GM12878 (cell line): ENCODE data around the gene STX10. TPM values are rescaled to one million over a fixed set of nuclear protein-coding genes. Genes with fewer than 3 reads are reported as not detected.

Experiments used
- ASH2L ChIP-seq: fragments of 300-600, 200-600 bp; sonication (generic); IDR thresholded peaks from 2 replicates; pipeline ENCODE4 v1.6.1; 2017; ENCODE audit warnings: low read depth, mild to moderate bottlenecking, borderline replicate concordance
- BACH1 ChIP-seq: fragments of 450-650 bp; IDR thresholded peaks from 2 replicates; pipeline ENCODE4 v1.6.1; 2017; ENCODE audit warnings: mild to moderate bottlenecking, borderline replicate concordance
- CBFB ChIP-seq: IDR thresholded peaks from 2 replicates; pipeline ENCODE4 v1.6.1; 2016; ENCODE audit warnings: antibody characterized with exemption, low read depth
- CBX3 ChIP-seq: fragments of 200-600 bp; sonication (generic); IDR thresholded peaks from 2 replicates; pipeline ENCODE4 v1.6.1; 2016; ENCODE audit warnings: low read depth, borderline replicate concordance
- CREB1 ChIP-seq: IDR thresholded peaks from 2 replicates; pipeline ENCODE4 v1.6.1; 2012; ENCODE audit warnings: low read depth, mild to moderate bottlenecking, inconsistent platforms
- EP300 ChIP-seq, 2 experiments: fragments of 150-350 bp in 1 of 2; IDR thresholded peaks; 2 replicates each; pipeline ENCODE4 v1.6.1; 2011 to 2012; ENCODE audit warnings: low read depth in 2 of 2, low read length in 2 of 2, borderline replicate concordance in 1 of 2, improper control_type of control experiment in 1 of 2, inconsistent platforms in 1 of 2; ENCODE audit not compliant: control insufficient read depth in 1 of 2
- EZH2 ChIP-seq: IDR thresholded peaks from 2 replicates; pipeline ENCODE4 v1.6.1; 2012; ENCODE audit warnings: low read depth, mild to moderate bottlenecking, control low read depth, inconsistent platforms, low read length, borderline replicate concordance; ENCODE audit not compliant: control insufficient read depth
- GABPA ChIP-seq: IDR thresholded peaks from 2 replicates; pipeline ENCODE4 v1.6.1; 2014; ENCODE audit warnings: antibody characterized with exemption, low read depth, mild to moderate bottlenecking, inconsistent platforms
- HDGF ChIP-seq: fragments of 450-650 bp; IDR thresholded peaks from 2 replicates; pipeline ENCODE4 v1.6.1; 2016; ENCODE audit warnings: antibody characterized with exemption
- KAT2A ChIP-seq: conservative IDR thresholded peaks from 2 replicates; pipeline ENCODE4 v1.6.1; 2011; ENCODE audit warnings: low read depth, low read length; ENCODE audit not compliant: control insufficient read depth
- KLF5 ChIP-seq: fragments of 450-650 bp; IDR thresholded peaks from 2 replicates; pipeline ENCODE4 v1.6.1; 2014; ENCODE audit warnings: mild to moderate bottlenecking; ENCODE audit not compliant: partially characterized antibody
- MYB ChIP-seq: fragments of 150-350 bp; IDR thresholded peaks from 2 replicates; pipeline ENCODE4 v1.6.1; 2014; ENCODE audit warnings: mild to moderate bottlenecking, low read depth, low read length, borderline replicate concordance
- MYC ChIP-seq: IDR thresholded peaks from 2 replicates; pipeline ENCODE4 v1.6.1; 2011; ENCODE audit warnings: mild to moderate bottlenecking, low read length, moderate library complexity, inconsistent platforms; ENCODE audit not compliant: insufficient read depth, insufficient replicate concordance, insufficient read length, severe bottlenecking
- NBN ChIP-seq: fragments of 450-650 bp; IDR thresholded peaks from 2 replicates; pipeline ENCODE4 v1.6.1; 2016
- RAD21 ChIP-seq: IDR thresholded peaks from 2 replicates; pipeline ENCODE4 v1.6.1; 2011; ENCODE audit warnings: mild to moderate bottlenecking, low read depth, low read length, moderate library complexity; ENCODE audit not compliant: insufficient read depth
- RCOR1 ChIP-seq: conservative IDR thresholded peaks from 2 replicates; pipeline ENCODE4 v1.6.1; 2012; ENCODE audit warnings: low read depth, low read length, improper control_type of control experiment
- SPI1 ChIP-seq: IDR thresholded peaks from 2 replicates; pipeline ENCODE4 v1.6.1; 2011; ENCODE audit warnings: low read depth, mild to moderate bottlenecking, low read length, moderate library complexity, borderline replicate concordance; ENCODE audit not compliant: insufficient read depth
- SUZ12 ChIP-seq: fragments of 200-600 bp; sonication (generic); IDR thresholded peaks from one replicate; pipeline ENCODE4 v1.6.1; 2018; ENCODE audit warnings: antibody characterized with exemption, mild to moderate bottlenecking; ENCODE audit not compliant: unreplicated experiment
- YY1 ChIP-seq: IDR thresholded peaks from 2 replicates; pipeline ENCODE4 v1.6.1; 2011; ENCODE audit warnings: low read depth, mild to moderate bottlenecking, low read length
- ZNF274 ChIP-seq: IDR thresholded peaks from one replicate; pipeline ENCODE4 v1.8.0; 2011; ENCODE audit not compliant: insufficient read length, insufficient read depth
- ZNF384 ChIP-seq: IDR thresholded peaks from 2 replicates; pipeline ENCODE4 v1.6.1; 2012; ENCODE audit warnings: low read depth, mild to moderate bottlenecking, low read length, improper control_type of control experiment, borderline replicate concordance
- ZNF622 ChIP-seq: fragments of 450-650 bp; IDR thresholded peaks from 2 replicates; pipeline ENCODE4 v1.6.1; 2017; ENCODE audit warnings: mild to moderate bottlenecking, inconsistent platforms
- polyA plus RNA-seq, 11 experiments: library from polyadenylated mRNA; depleted of rRNA in 4 of 11; unstranded in 6 of 11; stranded (reverse) in 5 of 11; fragments of >200 nt; fragmentation: Nextera tagmentation in 4 of 11; fragmentation: Illumina TruSeq in 1 of 11; extraction: Ambion mirVana in 4 of 11; extraction: Trizol in 1 of 11; gene quantifications; 1 replicate in 1 of 11; 2 replicates in 10 of 11; pipeline versions ENCODE4 v1.2.1 to v1.2.3, GENCODE V29; 2011 to 2016; ENCODE audit warnings: inconsistent platforms in 2 of 11, missing spikeins in 2 of 11, low read depth in 1 of 11
- total RNA-seq, 4 experiments: library from RNA; depleted of rRNA in 3 of 4; stranded (reverse); fragments of >200 nt in 3 of 4; fragmentation: Illumina TruSeq in 1 of 4; extraction: Trizol in 1 of 4; gene quantifications; 2 replicates each; pipeline versions ENCODE4 v1.2.1 to v1.2.3, GENCODE V29; 2013 to 2021
- TF ChIP-seq, protein P1 (sequence below): IDR thresholded peaks from 2 replicates; pipeline ENCODE4 v1.6.1; 2011; ENCODE audit warnings: mild to moderate bottlenecking, low read depth, low read length, moderate library complexity; ENCODE audit not compliant: insufficient replicate concordance
- TF ChIP-seq, protein P2 (sequence below): fragments of 450-650 bp; IDR thresholded peaks from 2 replicates; pipeline ENCODE4 v1.6.1; 2016; ENCODE audit warnings: mild to moderate bottlenecking

STX10 gene
- total and polyA plus RNA-seq, 10 of the 15 experiments (the other 5 are each of a cell fraction or from before 2014, with no cell fraction given), result 0.56 to 76.1 (median 47.6) TPM

DNA sequence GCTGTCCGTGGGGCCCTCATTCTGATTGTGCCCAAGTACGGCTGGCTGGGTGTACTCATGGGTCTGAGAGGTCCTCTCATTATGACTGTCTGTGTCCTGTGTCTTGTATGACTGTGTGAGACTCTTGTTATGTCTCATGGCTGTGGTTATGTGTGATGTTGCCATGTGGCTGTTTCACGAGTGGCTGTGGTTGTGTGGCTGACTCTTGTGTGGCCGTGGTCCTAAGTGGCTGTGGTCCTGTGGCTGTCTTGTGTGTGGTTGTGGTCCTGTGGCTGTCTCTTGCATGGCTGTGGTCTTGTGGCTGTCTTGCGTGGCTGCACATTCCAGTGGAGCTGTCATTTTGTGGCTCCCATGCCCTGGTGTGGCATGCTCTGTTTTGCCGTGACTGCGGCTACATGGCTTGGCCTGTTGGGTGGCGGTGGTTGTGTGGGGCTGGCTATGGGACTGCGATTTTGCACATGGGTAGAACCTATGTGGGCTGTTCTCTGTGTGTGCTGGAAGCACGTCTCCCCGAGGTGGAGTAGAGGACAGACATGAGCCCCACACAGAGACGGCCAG, 50.1 kb downstream of the STX10 start (continued):
- TF ChIP-seq EZH2 (peak; percentile 100; the same call in 1 of the 2 replicates), CREB1 (peak; percentile 76), BACH1 (peak; percentile 90), ZNF622 (no peak), ASH2L (no peak), RCOR1 (peak; percentile 91), HDGF (peak; percentile 97), SPI1 (no peak), EP300 (IDR thresholded peaks at IDR 0.05; ENCODE audit: borderline replicate concordance in 1 of 2, control insufficient read depth in 1 of 2, low read depth in 2 of 2, low read length in 2 of 2) (peak; percentile 71 to 87; a peak in 3 of 4 replicates), ZNF384 (no peak), GABPA (0 out of 2 replicates have a peak, but pooled peaks have one; percentile 37), SUZ12 (no peak), CBFB (peak; percentile 100), MYB (no peak), NBN (peak; percentile 100), RAD21 (no peak), YY1 (no peak; the same call in 1 of the 2 replicates), MYC (peak; percentile 61), KAT2A (no peak), KLF5 (no peak), ZNF274 (no peak), CBX3 (no peak)
- TF ChIP-seq, protein P1, sequence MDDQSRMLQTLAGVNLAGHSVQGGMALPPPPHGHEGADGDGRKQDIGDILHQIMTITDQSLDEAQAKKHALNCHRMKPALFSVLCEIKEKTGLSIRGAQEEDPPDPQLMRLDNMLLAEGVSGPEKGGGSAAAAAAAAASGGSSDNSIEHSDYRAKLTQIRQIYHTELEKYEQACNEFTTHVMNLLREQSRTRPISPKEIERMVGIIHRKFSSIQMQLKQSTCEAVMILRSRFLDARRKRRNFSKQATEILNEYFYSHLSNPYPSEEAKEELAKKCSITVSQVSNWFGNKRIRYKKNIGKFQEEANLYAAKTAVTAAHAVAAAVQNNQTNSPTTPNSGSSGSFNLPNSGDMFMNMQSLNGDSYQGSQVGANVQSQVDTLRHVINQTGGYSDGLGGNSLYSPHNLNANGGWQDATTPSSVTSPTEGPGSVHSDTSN, result peak; percentile 47
- TF ChIP-seq, protein P2, sequence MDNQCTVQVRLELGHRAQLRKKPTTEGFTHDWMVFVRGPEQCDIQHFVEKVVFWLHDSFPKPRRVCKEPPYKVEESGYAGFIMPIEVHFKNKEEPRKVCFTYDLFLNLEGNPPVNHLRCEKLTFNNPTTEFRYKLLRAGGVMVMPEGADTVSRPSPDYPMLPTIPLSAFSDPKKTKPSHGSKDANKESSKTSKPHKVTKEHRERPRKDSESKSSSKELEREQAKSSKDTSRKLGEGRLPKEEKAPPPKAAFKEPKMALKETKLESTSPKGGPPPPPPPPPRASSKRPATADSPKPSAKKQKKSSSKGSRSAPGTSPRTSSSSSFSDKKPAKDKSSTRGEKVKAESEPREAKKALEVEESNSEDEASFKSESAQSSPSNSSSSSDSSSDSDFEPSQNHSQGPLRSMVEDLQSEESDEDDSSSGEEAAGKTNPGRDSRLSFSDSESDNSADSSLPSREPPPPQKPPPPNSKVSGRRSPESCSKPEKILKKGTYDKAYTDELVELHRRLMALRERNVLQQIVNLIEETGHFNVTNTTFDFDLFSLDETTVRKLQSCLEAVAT, result peak; percentile 100
